ENCODE measurements around the gene LHFPL3.

Gene LHFPL3

GRCh38 chr7:104894314-104894713, 565.9 kb downstream of the LHFPL3 start:
- no peak for TF ChIP-seq CTCF (IDR thresholded peaks at IDR 0.05; ENCODE audit: low read depth, low read length, missing control alignments)
- Histone ChIP-seq H3K27me3 (replicated peaks) (no peaks in the 10 kb centered on the region), H3K4me3 (ENCODE audit: low read depth, low read length) (no peak overlapping the region), H3K27ac (no peak overlapping the region), H3K36me3 (replicated peaks) (no peaks in the 10 kb centered on the region)
- in situ Hi-C loops (cut with HindIII; ENCODE audit: low pct_ligation_motif_present, low sequenced_read_pairs) = no loop called here
- DNase-seq = no peak

GRCh38 chr7:104894726-104895521, 566.5 kb downstream of the LHFPL3 start:
- H3K27me3 ChIP-seq (replicated peaks) = no peaks in the 10 kb centered on the region
- TF ChIP-seq CTCF (IDR thresholded peaks at IDR 0.05; ENCODE audit: low read depth, low read length, missing control alignments) = no peak
- in situ Hi-C loops (cut with HindIII; ENCODE audit: low pct_ligation_motif_present, low sequenced_read_pairs) = no loop called here

GRCh38 chr7:104895522-104896236, 567.3 kb downstream of the LHFPL3 start:
- Histone ChIP-seq H3K27ac (no peak overlapping the region), H3K27me3 (replicated peaks) (no peaks in the 10 kb centered on the region), H3K4me3 (ENCODE audit: low read depth, low read length) (no peak overlapping the region), H3K36me3 (replicated peaks) (no peaks in the 10 kb centered on the region)
- no peak for TF ChIP-seq CTCF (IDR thresholded peaks at IDR 0.05; ENCODE audit: low read depth, low read length, missing control alignments)
- in situ Hi-C loops (cut with HindIII; ENCODE audit: low pct_ligation_motif_present, low sequenced_read_pairs) = no loop called here
- DNase-seq = no peak

More at GRCh38 chr7:104894726-104895521, 566.5 kb downstream of the LHFPL3 start:
- Histone ChIP-seq H3K4me3 (ENCODE audit: low read depth, low read length) (no peak overlapping the region), H3K27ac (no peak overlapping the region), H3K36me3 (replicated peaks) (no peaks in the 10 kb centered on the region)
- DNase-seq = no peak

GRCh38 chr7:104898434-104898833, 570.0 kb downstream of the LHFPL3 start:
- in situ Hi-C loops (cut with HindIII; ENCODE audit: low pct_ligation_motif_present, low sequenced_read_pairs) = no loop called here
- DNase-seq = no peak
- no peak overlapping the region for H3K27ac ChIP-seq

GRCh38 chr7:104900525-104901239, 572.3 kb downstream of the LHFPL3 start:
- no peak for TF ChIP-seq CTCF (IDR thresholded peaks at IDR 0.05; ENCODE audit: low read depth, low read length, missing control alignments)
- no peak for DNase-seq
- Histone ChIP-seq H3K4me3 (ENCODE audit: low read depth, low read length) (no peak overlapping the region), H3K27me3 (replicated peaks) (no peaks in the 10 kb centered on the region), H3K36me3 (replicated peaks) (no peaks in the 10 kb centered on the region), H3K27ac (no peak overlapping the region)
- in situ Hi-C loops (cut with HindIII; ENCODE audit: low pct_ligation_motif_present, low sequenced_read_pairs) = no loop called here

More at GRCh38 chr7:104898434-104898833, 570.0 kb downstream of the LHFPL3 start:
- H3K4me3 ChIP-seq (ENCODE audit: low read depth, low read length) = no peak overlapping the region
- no peak for TF ChIP-seq CTCF (IDR thresholded peaks at IDR 0.05; ENCODE audit: low read depth, low read length, missing control alignments)
- no peaks in the 10 kb centered on the region for H3K27me3 ChIP-seq (replicated peaks)
- H3K36me3 ChIP-seq (replicated peaks) = no peaks in the 10 kb centered on the region

Data from brain microvascular endothelial cell (primary cell).